Measurements from ENCODE around the gene OR1I1.
"Not testable (repeated sequence)": the region's sequence is repeated elsewhere in the genome, so short reads cannot be mapped to it uniquely, and the experiment has no call there.

Gene OR1I1

GRCh38 chr19:15050639-15051038, 31.4 kb upstream of the OR1I1 start:
- Histone ChIP-seq H3K27me3 (peaks cover 0 to 18% of the 10 kb centered on the region in 2 donors), H3K9me3 (no peaks in the 10 kb centered on the region), H3K36me3 (no peaks in the 10 kb centered on the region), H3K27ac (no peak overlapping the region), H3K4me3 (no peak overlapping the region), H3K4me1 (no peaks in the 10 kb centered on the region)
- DNase-seq: no peak
- TF ChIP-seq, protein P1, sequence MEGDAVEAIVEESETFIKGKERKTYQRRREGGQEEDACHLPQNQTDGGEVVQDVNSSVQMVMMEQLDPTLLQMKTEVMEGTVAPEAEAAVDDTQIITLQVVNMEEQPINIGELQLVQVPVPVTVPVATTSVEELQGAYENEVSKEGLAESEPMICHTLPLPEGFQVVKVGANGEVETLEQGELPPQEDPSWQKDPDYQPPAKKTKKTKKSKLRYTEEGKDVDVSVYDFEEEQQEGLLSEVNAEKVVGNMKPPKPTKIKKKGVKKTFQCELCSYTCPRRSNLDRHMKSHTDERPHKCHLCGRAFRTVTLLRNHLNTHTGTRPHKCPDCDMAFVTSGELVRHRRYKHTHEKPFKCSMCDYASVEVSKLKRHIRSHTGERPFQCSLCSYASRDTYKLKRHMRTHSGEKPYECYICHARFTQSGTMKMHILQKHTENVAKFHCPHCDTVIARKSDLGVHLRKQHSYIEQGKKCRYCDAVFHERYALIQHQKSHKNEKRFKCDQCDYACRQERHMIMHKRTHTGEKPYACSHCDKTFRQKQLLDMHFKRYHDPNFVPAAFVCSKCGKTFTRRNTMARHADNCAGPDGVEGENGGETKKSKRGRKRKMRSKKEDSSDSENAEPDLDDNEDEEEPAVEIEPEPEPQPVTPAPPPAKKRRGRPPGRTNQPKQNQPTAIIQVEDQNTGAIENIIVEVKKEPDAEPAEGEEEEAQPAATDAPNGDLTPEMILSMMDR (IDR thresholded peaks at IDR 0.05): no peak
- intact Hi-C loops (cut with DNase I; ENCODE audit: low total_unique reads): no loop called here

GRCh38 chr19:15062036-15062435, 20.0 kb upstream of the OR1I1 start:
- Histone ChIP-seq H3K4me1 (no peaks in the 10 kb centered on the region), H3K4me3 (no peak overlapping the region), H3K27ac (no peak overlapping the region), H3K27me3 (peaks cover 0 to 26% of the 10 kb centered on the region in 2 donors), H3K9me3 (no peaks in the 10 kb centered on the region), H3K36me3 (no peaks in the 10 kb centered on the region)
- TF ChIP-seq, protein P1 (IDR thresholded peaks at IDR 0.05): no peak
- no peak for DNase-seq
- intact Hi-C loops (cut with DNase I; ENCODE audit: low total_unique reads): no loop called here

GRCh38 chr19:15070386-15070785, 11.6 kb upstream of the OR1I1 start:
- intact Hi-C loops (cut with DNase I; ENCODE audit: low total_unique reads); H3K27ac ChIP-seq; H3K9me3 ChIP-seq; H3K4me1 ChIP-seq; H3K36me3 ChIP-seq; H3K4me3 ChIP-seq; DNase-seq: not testable (repeated sequence)
- H3K27me3 ChIP-seq: peaks cover 0 to 17% of the 10 kb centered on the region in 2 donors

- no peak overlapping the region for H3K27ac ChIP-seq
- no peak for DNase-seq
- intact Hi-C loops (cut with DNase I; ENCODE audit: low total_unique reads): no loop called here
- no peaks in the 10 kb centered on the region for H3K9me3 ChIP-seq
- peaks cover 0 to 20% of the 10 kb centered on the region in 2 donors for H3K27me3 ChIP-seq
- no peaks in the 10 kb centered on the region for H3K4me1 ChIP-seq
- H3K4me3 ChIP-seq: no peak overlapping the region
- no peaks in the 10 kb centered on the region for H3K36me3 ChIP-seq
- TF ChIP-seq, protein P1 (IDR thresholded peaks at IDR 0.05): no peak
These were observed 8.9 kb upstream of the OR1I1 start for GRCh38 chr19:15072930-15073647.

DNA sequence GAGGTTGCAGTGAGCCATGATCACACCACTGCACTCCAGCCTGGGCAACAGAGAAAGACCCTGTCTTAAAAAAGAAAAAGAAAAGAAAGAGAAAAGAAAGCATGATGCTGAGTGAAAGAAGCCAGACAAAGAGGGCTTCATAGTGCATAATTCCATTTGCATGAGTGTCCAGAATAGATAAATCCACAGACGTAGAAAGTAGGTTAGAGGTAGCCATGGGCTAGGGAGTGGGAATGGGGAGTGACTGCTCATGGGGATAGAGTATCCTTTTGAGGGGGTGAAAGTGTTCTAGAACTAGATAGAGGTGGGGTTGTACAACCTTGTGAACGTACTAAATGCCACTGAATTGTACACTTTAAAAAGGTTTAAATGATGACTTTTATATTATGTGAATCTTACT, 7.6 kb upstream of the OR1I1 start:
- TF ChIP-seq, protein P1 (IDR thresholded peaks at IDR 0.05): no peak
- intact Hi-C loops (cut with DNase I; ENCODE audit: low total_unique reads): no loop called here

GRCh38 chr19:15075806-15076205, 6.2 kb upstream of the OR1I1 start:
- Histone ChIP-seq H3K27me3 (peaks cover 0 to 18% of the 10 kb centered on the region in 2 donors), H3K27ac (no peak overlapping the region), H3K36me3 (no peaks in the 10 kb centered on the region), H3K4me1 (no peaks in the 10 kb centered on the region), H3K4me3 (no peak overlapping the region), H3K9me3 (no peaks in the 10 kb centered on the region)
- TF ChIP-seq, protein P1 (IDR thresholded peaks at IDR 0.05): no peak
- DNase-seq: no peak
- intact Hi-C loops (cut with DNase I; ENCODE audit: low total_unique reads): no loop called here

More for the DNA sequence above, 7.6 kb upstream of the OR1I1 start:
- Histone ChIP-seq H3K36me3 (no peaks in the 10 kb centered on the region), H3K27me3 (peaks cover 0 to 18% of the 10 kb centered on the region in 2 donors), H3K9me3 (no peaks in the 10 kb centered on the region), H3K4me1 (no peaks in the 10 kb centered on the region), H3K27ac (no peak overlapping the region), H3K4me3 (no peak overlapping the region)
- DNase-seq: no peak

- H3K4me1 ChIP-seq; intact Hi-C loops (cut with DNase I; ENCODE audit: low total_unique reads); H3K27ac ChIP-seq; H3K9me3 ChIP-seq; H3K36me3 ChIP-seq; DNase-seq; H3K4me3 ChIP-seq: not testable (repeated sequence)
- peaks cover 0 to 46% of the 10 kb centered on the region in 2 donors for H3K27me3 ChIP-seq
These were observed 2.0 kb upstream of the OR1I1 start for GRCh38 chr19:15080002-15080401.
